Stomach smooth muscle (tissue), 2 donors: ENCODE measurements around the gene AP4S1.
"Not testable (repeated sequence)": the region's sequence is repeated elsewhere in the genome, so short reads cannot be mapped to it uniquely, and the experiment has no call there.

Experiments used
- H3K27ac ChIP-seq: one replicate; pipeline ENCODE4 v1.7.0; 2013; ENCODE audit warnings: mild to moderate bottlenecking, low read length, inconsistent platforms
- H3K27me3 ChIP-seq, 2 donors: one replicate each; pipeline ENCODE4 v1.7.0; 2013; ENCODE audit warnings: low read length in 2 of 2; ENCODE audit not compliant: insufficient read depth in 2 of 2, control insufficient read depth in 1 of 2
- H3K36me3 ChIP-seq, 2 donors: one replicate each; pipeline ENCODE4 v1.7.0; 2013; ENCODE audit warnings: low read length in 2 of 2; ENCODE audit not compliant: control insufficient read depth in 2 of 2, insufficient read depth in 2 of 2
- H3K4me1 ChIP-seq: one replicate; pipeline ENCODE4 v1.7.0; 2013; ENCODE audit warnings: low read length; ENCODE audit not compliant: control insufficient read depth, insufficient read depth
- H3K4me3 ChIP-seq, 2 donors: one replicate each; pipeline ENCODE4 v1.7.0; 2013; ENCODE audit warnings: low read length in 2 of 2
- H3K9ac ChIP-seq, 2 donors: one replicate each; pipeline ENCODE4 v1.7.0; 2013; ENCODE audit warnings: low read length in 2 of 2, mild to moderate bottlenecking in 1 of 2
- H3K9me3 ChIP-seq, 2 donors: one replicate each; pipeline ENCODE4 v1.7.0; 2013; ENCODE audit warnings: low read length in 2 of 2; ENCODE audit not compliant: control insufficient read depth in 2 of 2
- donor health status: healthy.
- donor health status: Pancreatic carcinoma.

The AP4S1 gene

DNA sequence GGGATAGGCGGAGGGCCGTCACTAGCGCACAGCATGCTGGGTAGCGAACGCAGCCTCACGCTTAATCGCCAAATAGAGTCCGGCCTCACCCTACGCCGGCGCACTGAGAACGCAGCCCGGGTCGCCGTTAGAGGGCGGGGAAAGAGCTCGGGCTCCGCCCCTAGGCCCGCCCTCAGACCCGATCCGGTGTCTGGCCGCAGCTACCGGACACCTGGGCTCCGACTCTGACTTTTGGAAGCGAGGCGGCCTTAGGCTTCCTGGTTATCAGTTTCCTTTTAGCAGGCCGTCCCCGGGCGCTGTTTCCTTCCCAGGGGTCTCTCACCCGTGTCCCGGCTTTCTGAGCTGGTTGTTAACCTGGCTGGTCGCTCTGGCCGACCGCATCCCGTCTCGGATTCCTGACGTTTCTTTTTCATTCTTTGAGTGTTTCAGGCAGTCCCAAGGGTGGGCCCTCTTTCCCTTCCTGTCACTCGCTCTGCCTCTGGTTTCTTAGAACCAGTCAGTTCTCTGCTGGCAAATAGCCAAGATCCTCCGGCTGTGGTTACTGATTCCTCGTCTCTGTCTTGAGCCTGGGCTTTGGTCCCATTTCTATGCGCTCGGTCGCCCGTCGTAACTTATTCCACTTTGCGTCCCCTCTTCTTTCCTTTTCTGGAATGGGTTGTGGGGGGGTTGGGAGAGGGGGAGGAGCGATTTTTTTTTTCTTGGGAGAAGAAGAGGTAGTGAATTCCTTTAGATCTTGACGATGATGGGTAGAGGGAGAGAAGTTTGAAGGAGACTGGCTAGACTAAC, 1.2 kb downstream of the AP4S1 start:
- H3K27ac ChIP-seq: peak overlapping the region; percentile 97
- peak overlapping the region; percentile 69 to 91 for H3K4me3 ChIP-seq
- H3K9me3 ChIP-seq: no peaks in the 10 kb centered on the region
- peaks cover 4% of the 10 kb centered on the region for H3K4me1 ChIP-seq
- no peaks in the 10 kb centered on the region for H3K27me3 ChIP-seq
- H3K36me3 ChIP-seq: peaks cover 0 to 3% of the 10 kb centered on the region in 2 donors
- peak overlapping the region; percentile 96 to 97 for H3K9ac ChIP-seq

DNA sequence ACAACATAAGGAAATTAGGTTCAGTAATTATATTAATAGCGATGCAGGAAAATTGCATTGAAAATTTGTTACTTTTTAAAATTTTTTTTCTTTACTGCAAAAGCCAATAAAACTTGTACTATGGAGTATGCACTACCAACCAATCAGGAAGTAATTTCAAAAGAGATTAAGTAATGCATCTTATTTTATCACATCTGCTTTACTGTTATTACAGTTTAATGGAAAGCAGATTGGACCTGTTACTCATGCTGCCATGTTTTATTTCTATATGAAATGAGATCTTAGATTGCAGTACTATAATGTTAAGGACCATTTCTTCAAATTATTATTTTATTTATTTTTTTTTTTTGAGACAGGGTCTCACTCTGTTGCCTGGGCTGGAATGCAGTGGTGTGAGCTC, 2.4 kb downstream of the AP4S1 start:
- Histone ChIP-seq H3K36me3 (no peaks in the 10 kb centered on the region), H3K9ac (no peak overlapping the region), H3K4me1 (peaks cover 4% of the 10 kb centered on the region), H3K27ac (no peak overlapping the region), H3K4me3 (peak overlapping the region in 1 of 2 donors; percentile 69), H3K9me3 (no peaks in the 10 kb centered on the region), H3K27me3 (no peaks in the 10 kb centered on the region)

DNA sequence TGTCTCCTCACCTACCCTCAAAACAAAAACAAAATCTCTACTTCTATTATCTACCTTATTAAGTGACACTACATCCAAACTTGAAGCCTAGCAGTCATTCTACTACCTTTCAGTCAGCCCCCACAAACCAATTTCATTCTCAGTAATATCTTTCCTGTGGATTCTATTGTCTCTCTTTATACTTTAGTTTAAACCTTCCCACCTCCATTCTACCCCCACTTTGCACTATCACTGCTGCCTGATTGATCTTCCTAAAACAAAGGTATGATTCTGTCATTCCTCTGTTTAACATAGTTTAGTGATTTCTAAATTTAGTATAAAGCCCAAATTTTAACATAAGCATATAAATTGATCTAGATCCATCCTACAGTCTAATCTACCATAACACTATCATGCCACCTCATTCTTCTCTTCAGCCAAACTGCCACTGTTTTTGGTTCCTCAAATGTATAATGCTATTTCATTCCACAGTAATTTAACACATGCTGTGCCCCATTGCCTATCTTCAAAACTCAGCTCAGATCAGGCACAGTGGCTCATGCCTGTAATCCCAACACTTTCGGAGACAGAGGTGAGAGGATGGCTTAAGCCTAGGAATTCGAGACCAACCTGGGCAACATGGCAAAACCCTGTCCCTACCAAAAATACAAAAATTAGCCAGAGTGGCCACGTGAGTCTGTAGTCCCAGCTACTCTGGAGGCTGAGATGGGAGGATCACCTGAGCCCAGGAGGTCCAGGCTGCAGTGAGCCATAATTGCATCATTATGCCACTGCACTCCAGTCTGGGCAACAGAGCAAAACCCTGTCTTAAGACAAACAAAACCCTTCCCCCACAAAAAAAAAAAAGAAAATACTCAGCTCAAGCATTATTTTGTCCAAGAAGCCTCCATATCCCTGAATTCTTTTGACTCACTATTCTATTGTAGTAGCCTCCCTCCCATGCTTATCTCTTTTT, 3.8 kb downstream of the AP4S1 start:
- Histone ChIP-seq H3K9ac (no peak overlapping the region), H3K9me3 (no peaks in the 10 kb centered on the region), H3K4me3 (no peak overlapping the region), H3K36me3 (no peaks in the 10 kb centered on the region), H3K4me1 (no peaks in the 10 kb centered on the region), H3K27ac (no peak overlapping the region), H3K27me3 (no peaks in the 10 kb centered on the region)

DNA sequence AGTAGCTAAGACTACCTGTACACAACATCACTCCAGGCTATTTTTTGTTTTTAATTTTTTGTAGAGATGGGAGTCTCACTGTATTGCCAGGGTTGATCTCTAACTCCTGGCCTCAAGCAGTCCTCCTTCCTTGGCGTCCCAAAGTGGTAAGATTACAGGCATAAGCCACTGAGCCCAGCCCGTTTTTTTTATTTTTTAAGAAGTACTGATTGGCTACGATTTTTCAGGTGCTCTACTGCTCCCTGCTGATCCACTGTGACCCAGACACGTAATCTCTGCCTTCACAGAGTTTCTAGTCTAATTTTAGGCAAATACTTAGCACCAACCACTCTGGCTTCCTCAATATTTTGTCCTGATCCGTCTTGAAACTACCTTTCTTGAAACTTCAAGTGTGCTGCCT, 5.0 kb downstream of the AP4S1 start:
- no peak overlapping the region for H3K27ac ChIP-seq
- no peak overlapping the region for H3K4me3 ChIP-seq
- no peaks in the 10 kb centered on the region for H3K9me3 ChIP-seq
- no peaks in the 10 kb centered on the region for H3K4me1 ChIP-seq
- no peak overlapping the region for H3K9ac ChIP-seq
- no peaks in the 10 kb centered on the region for H3K27me3 ChIP-seq
- H3K36me3 ChIP-seq: no peaks in the 10 kb centered on the region

DNA sequence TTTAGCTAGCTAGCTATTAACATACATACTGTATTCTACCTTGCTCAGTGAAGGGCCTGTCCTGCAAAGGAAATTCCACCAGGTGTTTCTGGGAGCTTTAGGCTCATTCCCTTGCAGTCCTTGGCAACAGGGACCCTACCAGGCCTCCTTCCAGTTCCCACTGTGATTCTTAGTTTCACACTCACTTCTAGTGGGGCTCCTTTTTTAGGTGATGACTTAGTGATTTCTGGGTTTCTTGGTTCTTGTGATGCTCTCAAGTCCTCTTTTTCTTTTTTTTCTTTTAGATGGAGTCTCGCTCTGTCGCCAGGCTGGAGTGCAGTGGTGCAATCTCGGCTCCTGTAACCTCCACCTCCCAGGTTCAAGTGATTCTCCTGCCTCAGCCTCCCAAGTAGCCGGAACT, 11.1 kb downstream of the AP4S1 start:
- Histone ChIP-seq H3K27me3 (no peaks in the 10 kb centered on the region), H3K4me1 (no peaks in the 10 kb centered on the region), H3K9me3 (no peaks in the 10 kb centered on the region), H3K36me3 (no peaks in the 10 kb centered on the region), H3K27ac (no peak overlapping the region), H3K9ac (no peak overlapping the region), H3K4me3 (no peak overlapping the region)

DNA sequence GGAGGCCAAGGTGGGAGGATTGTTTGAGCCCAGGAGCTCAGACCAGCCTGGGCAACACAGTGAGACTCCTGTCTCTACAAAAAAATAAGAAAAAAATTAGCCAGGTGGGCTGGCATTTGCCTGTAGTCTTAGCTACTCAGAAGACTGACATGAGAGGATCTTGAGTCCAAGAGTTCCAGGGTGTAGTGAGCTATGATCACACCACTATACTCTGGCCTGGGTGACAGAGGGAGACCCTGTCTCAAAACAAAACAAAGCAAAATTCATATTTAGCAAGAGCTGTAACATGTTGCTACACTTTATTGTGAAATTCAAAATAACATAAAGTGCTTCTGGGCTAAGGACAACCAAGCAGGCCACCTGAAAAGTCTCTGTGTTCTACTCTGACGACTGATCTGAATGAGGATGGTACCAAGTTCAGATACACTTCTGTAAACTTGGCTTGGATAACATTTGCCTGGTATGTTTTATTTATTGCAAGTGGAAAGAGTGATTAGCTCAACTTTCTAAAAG, 12.3 kb downstream of the AP4S1 start:
- Histone ChIP-seq H3K4me3 (no peak overlapping the region), H3K9ac (no peak overlapping the region), H3K36me3 (no peaks in the 10 kb centered on the region), H3K9me3 (no peaks in the 10 kb centered on the region), H3K4me1 (no peaks in the 10 kb centered on the region), H3K27ac (no peak overlapping the region), H3K27me3 (no peaks in the 10 kb centered on the region)

DNA sequence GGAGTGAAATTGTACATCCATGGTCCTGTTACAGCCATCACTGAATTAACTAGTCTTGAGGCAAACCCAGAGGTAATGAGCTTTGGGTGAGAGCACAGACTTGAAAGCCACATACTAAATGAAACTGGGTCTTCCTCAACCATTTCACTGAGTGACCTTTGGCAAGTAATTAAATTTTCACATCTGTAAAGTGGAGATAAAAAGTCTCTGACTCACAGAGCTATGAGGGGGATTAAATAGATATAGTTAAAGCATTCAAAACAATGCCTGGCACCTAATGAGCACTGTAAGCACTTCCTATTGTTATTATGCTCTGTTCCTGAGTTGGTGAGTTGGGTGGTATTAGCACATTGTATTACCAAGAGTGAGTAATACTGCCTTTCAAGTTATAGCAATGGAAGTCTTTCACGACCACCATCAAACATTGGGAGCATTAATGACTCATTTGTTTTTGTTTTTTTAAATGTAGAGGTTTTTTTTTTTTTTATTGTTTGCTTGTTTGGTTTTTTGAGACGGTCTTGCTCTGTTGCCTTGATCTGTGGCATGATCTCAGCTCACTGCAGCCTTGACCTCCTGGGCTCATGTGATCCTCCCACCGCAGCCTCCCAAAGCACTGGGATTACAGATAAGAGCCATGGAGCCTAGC, 13.2 kb downstream of the AP4S1 start:
- no peak overlapping the region for H3K27ac ChIP-seq
- no peaks in the 10 kb centered on the region for H3K27me3 ChIP-seq
- no peaks in the 10 kb centered on the region for H3K36me3 ChIP-seq

DNA sequence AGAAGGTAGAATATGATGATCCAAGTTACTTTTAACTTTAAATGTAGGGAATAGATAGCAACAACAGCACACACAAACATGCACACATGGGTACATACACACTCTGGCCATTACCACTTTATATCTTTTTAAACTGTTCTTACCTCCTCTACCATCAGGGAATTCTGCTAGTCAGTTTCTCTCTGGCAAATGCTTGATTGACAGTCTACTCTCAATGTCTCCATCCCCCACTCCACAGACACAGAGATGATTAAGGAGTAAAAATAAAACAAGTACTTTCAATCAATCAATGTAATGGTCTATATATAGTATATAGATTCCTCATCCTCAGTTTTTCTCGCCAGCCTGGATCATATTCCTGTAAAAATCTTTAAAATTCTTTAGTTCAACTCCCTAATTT, 16.9 kb downstream of the AP4S1 start:
- H3K27ac ChIP-seq: no peak overlapping the region
- H3K4me1 ChIP-seq: no peaks in the 10 kb centered on the region
- H3K9ac ChIP-seq: no peak overlapping the region
- no peaks in the 10 kb centered on the region for H3K9me3 ChIP-seq
- no peak overlapping the region for H3K4me3 ChIP-seq
- H3K36me3 ChIP-seq: no peaks in the 10 kb centered on the region
- no peaks in the 10 kb centered on the region for H3K27me3 ChIP-seq

More for the DNA sequence above, 13.2 kb downstream of the AP4S1 start:
- Histone ChIP-seq H3K4me1 (no peaks in the 10 kb centered on the region), H3K9me3 (no peaks in the 10 kb centered on the region), H3K4me3 (no peak overlapping the region), H3K9ac (no peak overlapping the region)

DNA sequence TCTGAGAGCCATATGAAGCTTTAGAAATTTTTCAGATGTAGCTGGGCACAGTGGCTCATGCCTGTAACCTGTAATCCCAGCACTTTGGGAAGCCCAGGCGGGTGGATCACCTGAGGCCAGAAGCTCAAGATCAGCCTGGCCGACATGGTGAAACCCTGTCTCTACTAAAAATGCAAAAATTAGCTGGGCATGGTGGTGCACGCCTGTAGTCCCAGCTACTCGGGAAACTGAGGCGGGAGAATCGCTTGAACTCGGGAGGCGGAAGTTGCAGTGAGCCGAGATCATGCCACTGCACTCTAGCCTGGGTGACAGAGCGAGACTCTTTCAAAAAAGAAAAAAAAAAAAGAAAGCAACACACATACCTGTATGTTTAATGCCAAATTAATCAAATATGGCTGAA, 17.4 kb downstream of the AP4S1 start:
- H3K9me3 ChIP-seq, H3K27me3 ChIP-seq, H3K4me3 ChIP-seq, H3K36me3 ChIP-seq, H3K27ac ChIP-seq, H3K9ac ChIP-seq, H3K4me1 ChIP-seq: not testable (repeated sequence)

DNA sequence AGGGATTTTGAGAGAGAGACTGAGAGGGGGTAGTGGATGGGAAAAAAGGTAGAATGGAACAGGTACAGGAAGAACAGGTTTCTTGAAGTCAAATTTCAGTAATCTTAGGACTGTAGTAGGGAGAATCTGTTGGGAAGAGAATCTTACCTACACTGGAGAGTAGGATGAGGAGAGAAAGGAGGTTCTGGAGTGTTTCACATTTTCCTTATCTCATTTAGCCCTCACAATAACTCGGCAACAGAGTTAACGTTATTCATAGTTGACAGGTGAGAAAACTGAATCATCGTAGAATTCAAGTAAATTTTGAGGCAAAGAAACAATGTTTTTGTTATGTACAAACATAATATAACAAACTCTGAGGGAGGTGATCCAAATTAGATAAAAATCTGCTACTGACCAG, 17.9 kb downstream of the AP4S1 start:
- Histone ChIP-seq H3K27ac (no peak overlapping the region), H3K36me3 (no peaks in the 10 kb centered on the region), H3K4me1 (no peaks in the 10 kb centered on the region), H3K9me3 (no peaks in the 10 kb centered on the region), H3K9ac (no peak overlapping the region), H3K4me3 (no peak overlapping the region), H3K27me3 (no peaks in the 10 kb centered on the region)
